H1 (cell line): ENCODE data around the gene ZNF860. TPM values are rescaled to one million over a fixed set of nuclear protein-coding genes. Genes with fewer than 3 reads are reported as not detected.

Experiments
- CTCF ChIA-PET: fragments of 300-600 bp; sonication (Branson Sonifier 250); formaldehyde crosslinking; loops from one replicate; lab custom pipeline; 2021; ENCODE audit not compliant: partially characterized antibody; lab: Charles Lee
- POLR2A ChIA-PET: fragments of 300-600 bp; sonication (Branson Sonifier 250); formaldehyde crosslinking; loops from one replicate; lab custom pipeline; 2021; ENCODE audit warnings: inconsistent platforms; ENCODE audit not compliant: partially characterized antibody; lab: Charles Lee
- DNase-seq, 2 experiments: peaks; one replicate each; pipeline versions ENCODE4 v3.0.0 to v3.0.0-alpha.2; 2010 to 2022; ENCODE audit warnings: low spot score in 2 of 2, low read depth in 1 of 2, mixed read lengths in 1 of 2
- FAIRE-seq: peaks from 2 replicates; lab custom pipeline; 2011; peaks lifted over from hg19 to GRCh38; lab: Jason Lieb, UNC
- H2AFZ ChIP-seq: 2 replicates; pipeline ENCODE4 v1.8.1; 2012; ENCODE audit warnings: low read length, inconsistent platforms
- H2AK5ac ChIP-seq: 2 replicates; pipeline ENCODE4 v1.6.1; 2013; ENCODE audit warnings: low read depth, low read length
- H2BK120ac ChIP-seq: replicated peaks from 2 replicates; pipeline ENCODE3; 2013; ENCODE audit warnings: low read depth, low read length, inconsistent platforms
- H2BK12ac ChIP-seq: 2 replicates; pipeline ENCODE4 v1.6.1; 2013; ENCODE audit warnings: low read depth, low read length
- H2BK15ac ChIP-seq: 2 replicates; pipeline ENCODE4 v1.6.1; 2013; ENCODE audit warnings: low read length
- H2BK20ac ChIP-seq: 2 replicates; pipeline ENCODE4 v1.6.1; 2013; ENCODE audit warnings: low read length
- H2BK5ac ChIP-seq: 2 replicates; pipeline ENCODE4 v1.6.1; 2013; ENCODE audit warnings: low read depth, low read length
- H3K14ac ChIP-seq: 2 replicates; pipeline ENCODE4 v1.6.1; 2013; ENCODE audit warnings: inconsistent platforms; ENCODE audit not compliant: insufficient read length
- H3K18ac ChIP-seq: 2 replicates; pipeline ENCODE4 v1.6.1; 2013; ENCODE audit warnings: low read length; ENCODE audit errors: extremely low read depth
- H3K23ac ChIP-seq: 2 replicates; pipeline ENCODE4 v1.6.1; 2013; ENCODE audit warnings: inconsistent platforms; ENCODE audit not compliant: insufficient read length
- H3K23me2 ChIP-seq: 2 replicates; pipeline ENCODE4 v1.6.1; 2013; ENCODE audit warnings: low read depth, low read length
- H3K27ac ChIP-seq: 2 replicates; pipeline ENCODE4 v1.6.1; 2011; ENCODE audit warnings: low read depth, low read length, inconsistent platforms
- H3K27me3 ChIP-seq, 4 experiments: replicated peaks in 1 of 4; 1 replicate in 1 of 4; 2 replicates in 3 of 4; pipeline versions ENCODE4 v1.6.1 to v1.8.1; 2011 to 2013; ENCODE audit warnings: low read length in 3 of 4, mild to moderate bottlenecking in 3 of 4, inconsistent platforms in 2 of 4, mixed read lengths in 2 of 4, moderate library complexity in 1 of 4; ENCODE audit not compliant: control insufficient read depth in 3 of 4, insufficient read depth in 3 of 4; ENCODE audit errors: extremely low read depth in 1 of 4
- H3K36me3 ChIP-seq, 4 experiments: 2 replicates each; pipeline versions ENCODE4 v1.6.1 to v1.8.1; 2011 to 2013; ENCODE audit warnings: mild to moderate bottlenecking in 4 of 4, low read length in 3 of 4, moderate library complexity in 2 of 4, control low read depth in 1 of 4, inconsistent platforms in 1 of 4; ENCODE audit not compliant: insufficient read depth in 4 of 4, control insufficient read depth in 2 of 4
- H3K4ac ChIP-seq: replicated peaks from 2 replicates; pipeline ENCODE3; 2013; ENCODE audit warnings: low read length, low read depth, mixed read lengths, inconsistent platforms; ENCODE audit not compliant: insufficient read length
- H3K4me1 ChIP-seq, 4 experiments: replicated peaks in 1 of 4; 1 replicate in 1 of 4; 2 replicates in 3 of 4; pipeline versions ENCODE4 v1.6.1 to v1.8.1; 2011 to 2013; ENCODE audit warnings: low read length in 3 of 4, inconsistent platforms in 2 of 4, mixed read lengths in 1 of 4; ENCODE audit not compliant: insufficient read depth in 4 of 4, control insufficient read depth in 3 of 4
- H3K4me2 ChIP-seq, 2 experiments: 2 replicates each; pipeline versions ENCODE4 v1.6.1 to v1.8.1; 2011 to 2013; ENCODE audit warnings: low read depth in 2 of 2, low read length in 2 of 2, control low read depth in 1 of 2, inconsistent platforms in 1 of 2, mild to moderate bottlenecking in 1 of 2; ENCODE audit not compliant: insufficient read depth in 1 of 2
- H3K4me3 ChIP-seq, 4 experiments: fragments of 200-600, 300-600 bp in 1 of 4; sonication (generic), shearing (Covaris generic), sonication (Bioruptor Twin) in 1 of 4; 2 replicates each; pipeline versions ENCODE4 v1.5.1 to v1.8.1; 2011 to 2016; ENCODE audit warnings: low read length in 4 of 4, low read depth in 3 of 4, control low read depth in 2 of 4, inconsistent platforms in 2 of 4, mild to moderate bottlenecking in 2 of 4, mixed read lengths in 1 of 4, moderate library complexity in 1 of 4; ENCODE audit not compliant: insufficient read depth in 2 of 4; ENCODE audit errors: extremely low read depth in 1 of 4
- H3K56ac ChIP-seq: replicated peaks from 2 replicates; pipeline ENCODE3; 2013; ENCODE audit warnings: low read depth, mild to moderate bottlenecking, mixed read lengths, low read length, inconsistent platforms; ENCODE audit not compliant: insufficient read length
- H3K79me1 ChIP-seq: 2 replicates; pipeline ENCODE4 v1.6.1; 2013; ENCODE audit warnings: low read depth, low read length, control low read depth
- H3K79me2 ChIP-seq, 2 experiments: 2 replicates each; pipeline versions ENCODE4 v1.6.1 to v1.8.1; 2012 to 2013; ENCODE audit warnings: low read length in 2 of 2, mild to moderate bottlenecking in 2 of 2, inconsistent platforms in 1 of 2; ENCODE audit not compliant: insufficient read depth in 2 of 2, control insufficient read depth in 1 of 2
- H3K9ac ChIP-seq, 4 experiments: replicated peaks in 1 of 4; 1 replicate in 1 of 4; 2 replicates in 3 of 4; pipeline versions ENCODE4 v1.6.1 to v1.8.1; 2011 to 2013; ENCODE audit warnings: low read depth in 3 of 4, low read length in 3 of 4, control low read depth in 2 of 4, mild to moderate bottlenecking in 2 of 4, moderate library complexity in 2 of 4, inconsistent platforms in 1 of 4; ENCODE audit errors: extremely low read depth in 1 of 4
- H3K9me3 ChIP-seq, 2 experiments: 2 replicates each; pipeline versions ENCODE4 v1.6.1 to v1.8.1; 2012 to 2013; ENCODE audit warnings: mild to moderate bottlenecking in 2 of 2, moderate library complexity in 2 of 2, control low read depth in 1 of 2, inconsistent platforms in 1 of 2, low read depth in 1 of 2, low read length in 1 of 2, mixed read lengths in 1 of 2; ENCODE audit not compliant: insufficient read depth in 2 of 2
- H4K20me1 ChIP-seq, 2 experiments: replicated peaks in 1 of 2; 2 replicates each; pipeline versions ENCODE3 to v1.8.1; 2011 to 2013; ENCODE audit warnings: inconsistent platforms in 2 of 2, low read length in 2 of 2, mild to moderate bottlenecking in 1 of 2; ENCODE audit not compliant: insufficient read depth in 2 of 2, control insufficient read depth in 1 of 2
- H4K5ac ChIP-seq: 2 replicates; pipeline ENCODE4 v1.6.1; 2013; ENCODE audit warnings: low read length, low read depth, mixed read lengths, inconsistent platforms; ENCODE audit not compliant: insufficient read length
- H4K8ac ChIP-seq: 2 replicates; pipeline ENCODE4 v1.8.0; 2013; ENCODE audit warnings: mild to moderate bottlenecking, moderate library complexity, low read length, inconsistent platforms; ENCODE audit not compliant: insufficient read depth; ENCODE audit errors: extremely low read depth
- H4K91ac ChIP-seq: replicated peaks from 2 replicates; pipeline ENCODE3; 2013; ENCODE audit warnings: low read length, mixed read lengths, inconsistent platforms; ENCODE audit not compliant: insufficient read length
- CHD1 ChIP-seq: IDR thresholded peaks from 2 replicates; pipeline ENCODE4 v1.6.1; 2012; ENCODE audit warnings: low read depth, low read length, improper control_type of control experiment
- CTBP2 ChIP-seq: IDR thresholded peaks from 2 replicates; pipeline ENCODE4 v1.7.0; 2011; ENCODE audit warnings: borderline replicate concordance, mild to moderate bottlenecking, moderate library complexity, mixed read lengths, low read length; ENCODE audit not compliant: insufficient read depth, insufficient read length
- EZH2 ChIP-seq: fragments of 200-600 bp; sonication (generic); IDR thresholded peaks from 2 replicates; pipeline ENCODE4 v1.7.1; 2012; ENCODE audit warnings: low read depth, mild to moderate bottlenecking, moderate library complexity, low read length, inconsistent platforms; ENCODE audit not compliant: severe bottlenecking
- FOSL1 ChIP-seq: IDR thresholded peaks from 2 replicates; pipeline ENCODE4 v1.6.1; 2011; ENCODE audit warnings: mild to moderate bottlenecking, low read depth, low read length, moderate library complexity; ENCODE audit not compliant: insufficient read depth
- HDAC2 ChIP-seq, 2 experiments: fragments of 300-600 bp in 1 of 2; sonication (generic) in 1 of 2; IDR thresholded peaks; 2 replicates each; pipeline ENCODE4 v1.6.1; 2011 to 2012; ENCODE audit warnings: low read depth in 2 of 2, low read length in 2 of 2, mild to moderate bottlenecking in 2 of 2, moderate library complexity in 2 of 2, borderline replicate concordance in 1 of 2, inconsistent platforms in 1 of 2
- JUND ChIP-seq: IDR thresholded peaks from 2 replicates; pipeline ENCODE4 v1.6.1; 2011; ENCODE audit warnings: mild to moderate bottlenecking, improper control_type of control experiment, low read length
- KDM5A ChIP-seq: fragments of 200-600 bp; IDR thresholded peaks from 2 replicates; pipeline ENCODE4 v1.7.1; 2012; ENCODE audit warnings: mild to moderate bottlenecking, low read length, inconsistent platforms, mixed read lengths
- RBBP5 ChIP-seq: IDR thresholded peaks from 2 replicates; pipeline ENCODE4 v1.7.1; 2012; ENCODE audit warnings: low read depth, mild to moderate bottlenecking, inconsistent platforms, low read length, moderate library complexity, borderline replicate concordance
- SIN3A ChIP-seq, 2 experiments: IDR thresholded peaks in 1 of 2; conservative IDR thresholded peaks in 1 of 2; 2 replicates each; pipeline ENCODE4 v1.6.1; 2011 to 2012; ENCODE audit warnings: low read length in 2 of 2, improper control_type of control experiment in 1 of 2, low read depth in 1 of 2, mild to moderate bottlenecking in 1 of 2
- SP4 ChIP-seq: IDR thresholded peaks from 2 replicates; pipeline ENCODE4 v1.6.1; 2012; ENCODE audit warnings: low read length, inconsistent platforms
- SUZ12 ChIP-seq: fragments of 200-600 bp; sonication (generic); IDR thresholded peaks from 2 replicates; pipeline ENCODE4 v1.6.1; 2012; ENCODE audit warnings: mild to moderate bottlenecking, inconsistent platforms, low read length, moderate library complexity, mixed read lengths
- WGBS, 2 experiments: shearing (Covaris generic) in 1 of 2; methylation state at CpG; one replicate each; pipeline versions ENCODE4 v1.1.6 to v1.1.7; 2013 to 2015; ENCODE audit warnings: low lambda C conversion rate in 2 of 2, mixed read lengths in 2 of 2, inconsistent platforms in 1 of 2, low coverage in 1 of 2, missing lambda C conversion rate in 1 of 2; ENCODE audit not compliant: insufficient replicate concordance in 2 of 2, insufficient coverage in 1 of 2, insufficient read length in 1 of 2; ENCODE audit errors: extremely low coverage in 1 of 2, missing lambda C conversion rate in 1 of 2; 5-methylcytosine and 5-hydroxymethylcytosine counted together
- polyA plus RNA-seq, 7 experiments: library from polyadenylated mRNA; depleted of rRNA in 3 of 7; stranded (reverse) in 5 of 7; unstranded in 2 of 7; fragments of >200 nt in 5 of 7; fragments of 200-250 nt in 2 of 7; gene quantifications; 1 replicate in 5 of 7; 2 replicates in 1 of 7; 4 replicates in 1 of 7; pipeline versions ENCODE4 v1.2.1 to v1.2.3, GENCODE V29; 2011 to 2013; ENCODE audit warnings: missing spikeins in 2 of 7, mixed read lengths in 2 of 7
- total RNA-seq: library from RNA; stranded (reverse); fragmentation: NEBNext Ultra II Directional; extraction: Animal tissue kit (Norgen Biotek cat#: 25700); gene quantifications from 2 replicates; pipeline ENCODE4 v1.2.1, GENCODE V29; 2021
- TF ChIP-seq, protein P1 (sequence below): IDR thresholded peaks from 2 replicates; pipeline ENCODE4 v1.6.1; 2011; ENCODE audit warnings: low read length, improper control_type of control experiment

ZNF860 gene
- total and polyA plus RNA-seq, 2 of the 8 experiments (the other 6 are each of a cell fraction or from before 2014, with no cell fraction given): 3.2 to 8.6 TPM

DNA sequence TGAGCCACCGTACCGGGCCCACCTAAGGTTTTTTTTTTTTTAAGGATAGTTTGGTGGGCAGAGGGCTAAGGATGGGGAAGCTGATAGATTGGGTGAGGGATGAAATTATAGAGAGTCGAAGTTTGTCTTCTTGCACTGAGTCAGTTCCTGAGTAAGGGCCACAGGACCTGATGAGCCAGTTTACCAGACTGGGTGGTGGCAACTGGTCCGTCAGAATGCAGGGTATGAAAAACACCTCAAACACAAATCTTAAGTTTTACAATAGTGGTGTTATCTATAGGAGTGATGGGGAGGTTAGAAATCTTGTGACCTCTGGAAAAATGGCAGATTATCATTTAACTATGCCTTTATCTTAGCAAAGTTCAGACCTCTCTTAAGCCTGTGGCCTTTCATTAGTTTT lies 2.8 kb downstream of the ZNF860 start:
- no peaks in the 10 kb centered on the region for H3K79me1 ChIP-seq
- H2BK15ac ChIP-seq: no peak overlapping the region
- H2AFZ ChIP-seq: no peak overlapping the region
- H4K91ac ChIP-seq: no peak overlapping the region
- WGBS, 2 experiments: 83% methylated on average over 4 of the region's 4 CpGs; no CpG with 5 or more reads in 1 of the 2 experiments
- no peak overlapping the region for H3K4me2 ChIP-seq
- peaks cover 0 to 7% (median 4%) of the 10 kb centered on the region in 4 experiments; a peak in 3 of 7 replicates for H3K4me1 ChIP-seq
- H4K5ac ChIP-seq: no peak overlapping the region
- H3K4me3 ChIP-seq: no peak overlapping the region
- ChIA-PET POLR2A (interaction anchor here (1.2 kb wide), 1 partner anchor 9 kb away, joined by 4 read pairs; no protein-coding TSS in a partner anchor), CTCF (interaction anchor here (1.1 kb wide), 1 partner anchor 15 kb away, joined by 4 read pairs; no protein-coding TSS in a partner anchor)
- no peak overlapping the region for H2BK20ac ChIP-seq
- TF ChIP-seq SUZ12 (no peak), RBBP5 (no peak), CHD1 (no peak), CTBP2 (no peak), JUND (no peak), SP4 (no peak), SIN3A (conservative IDR thresholded peaks at IDR 0.05 in 1 of 2, IDR thresholded peaks at IDR 0.05 in 1 of 2; ENCODE audit: low read depth in 1 of 2, low read length in 2 of 2) (no peak), KDM5A (no peak), EZH2 (no peak), HDAC2 (IDR thresholded peaks at IDR 0.05; ENCODE audit: borderline replicate concordance in 1 of 2, low read depth in 2 of 2, low read length in 2 of 2) (no peak), FOSL1 (no peak)
- TF ChIP-seq, protein P1, sequence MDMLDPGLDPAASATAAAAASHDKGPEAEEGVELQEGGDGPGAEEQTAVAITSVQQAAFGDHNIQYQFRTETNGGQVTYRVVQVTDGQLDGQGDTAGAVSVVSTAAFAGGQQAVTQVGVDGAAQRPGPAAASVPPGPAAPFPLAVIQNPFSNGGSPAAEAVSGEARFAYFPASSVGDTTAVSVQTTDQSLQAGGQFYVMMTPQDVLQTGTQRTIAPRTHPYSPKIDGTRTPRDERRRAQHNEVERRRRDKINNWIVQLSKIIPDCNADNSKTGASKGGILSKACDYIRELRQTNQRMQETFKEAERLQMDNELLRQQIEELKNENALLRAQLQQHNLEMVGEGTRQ: no peak
- FAIRE-seq (no peak), DNase-seq (no peak)
- H3K27ac ChIP-seq: no peak overlapping the region
- no peak overlapping the region for H3K18ac ChIP-seq
- H2BK12ac ChIP-seq: no peak overlapping the region
- no peak overlapping the region for H3K9ac ChIP-seq
- no peak overlapping the region for H3K4ac ChIP-seq
- peaks cover 4% of the 10 kb centered on the region; the same call in 1 of the 2 replicates for H3K23me2 ChIP-seq
- H2AK5ac ChIP-seq: no peak overlapping the region
- no peaks in the 10 kb centered on the region; a peak in 1 of 7 replicates for H3K27me3 ChIP-seq
- H2BK5ac ChIP-seq: no peak overlapping the region
- no peaks in the 10 kb centered on the region for H4K20me1 ChIP-seq
- peaks cover 3 to 9% of the 10 kb centered on the region in 2 experiments; a peak in 3 of 4 replicates for H3K79me2 ChIP-seq
- H2BK120ac ChIP-seq: no peak overlapping the region
- H3K23ac ChIP-seq: no peak overlapping the region
- H3K14ac ChIP-seq: no peak overlapping the region
- peaks cover 0 to 30% (median 6%) of the 10 kb centered on the region in 4 experiments; a peak in 6 of 8 replicates for H3K36me3 ChIP-seq
- H4K8ac ChIP-seq: no peak overlapping the region
- no peak overlapping the region for H3K56ac ChIP-seq
- H3K9me3 ChIP-seq: peaks cover 3 to 15% of the 10 kb centered on the region in 2 experiments; a peak in 1 of 4 replicates
